NB4 (cell line): ENCODE data around the gene KCNQ2.

Experiments used
- CTCF ChIP-seq: IDR thresholded peaks from one replicate; pipeline ENCODE4 v1.5.1; 2012; ENCODE audit warnings: low read depth, low read length
- MYC ChIP-seq: IDR thresholded peaks from 2 replicates; pipeline ENCODE4 v1.6.1; 2011; ENCODE audit warnings: low read depth, low read length

- TF ChIP-seq MYC (no peak), CTCF (no peak)
Measured at GRCh38 chr20:63456429-63457284, 15.8 kb downstream of the KCNQ2 start.
